ENCODE measurements around the gene SIT1. TPM values are rescaled to one million over a fixed set of nuclear protein-coding genes. Genes with fewer than 3 reads are reported as not detected.

Gene SIT1
- total and polyA plus RNA-seq, 2 donors (not counting 3 experiments of a cell fraction or from before 2014, with no cell fraction given), result not detected

DNA sequence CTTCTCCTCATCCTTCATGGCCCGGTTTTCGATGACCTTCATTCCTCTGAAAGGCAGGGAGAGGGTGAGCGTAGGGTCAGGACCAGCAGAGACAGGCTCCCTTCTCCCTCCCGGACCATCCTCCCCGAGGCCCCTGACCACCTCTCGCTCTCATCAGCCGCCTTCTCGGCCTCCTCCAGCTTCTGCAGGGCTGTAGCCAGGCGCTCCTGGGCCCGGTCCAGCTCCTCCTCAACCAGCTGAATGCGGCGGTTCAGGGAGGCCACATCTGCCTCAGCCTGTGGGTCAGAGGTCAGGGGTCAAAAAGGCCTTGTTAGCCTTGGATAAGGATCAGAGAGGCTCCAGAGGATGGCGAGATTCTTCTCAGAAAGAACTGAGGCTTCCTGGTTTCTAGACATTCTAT, 34.8 kb upstream of the SIT1 start:
- intact Hi-C loops (cut with micrococcal nuclease), result no loop called here
- Histone ChIP-seq H3K4me1 (ENCODE audit: control insufficient read depth, extremely low read depth, insufficient read depth, low read length) (peaks cover 24% of the 10 kb centered on the region), H3K9ac (replicated peaks; ENCODE audit: extremely low read depth, insufficient read depth, low read length) (no peak overlapping the region), H3K36me3 (ENCODE audit: control insufficient read depth in 2 of 2, extremely low read depth in 1 of 2, insufficient read depth in 2 of 2, low read length in 2 of 2) (peaks cover 8 to 26% of the 10 kb centered on the region in 2 experiments), H3K27ac (ENCODE audit: insufficient read depth, low read depth, low read length) (no peak overlapping the region), H2AFZ (ENCODE audit: low read depth, low read length) (no peak overlapping the region), H3K9me3 (replicated peaks; ENCODE audit: control insufficient read depth, insufficient read depth, low read length) (no peaks in the 10 kb centered on the region), H3K9me1 (replicated peaks; ENCODE audit: control insufficient read depth, extremely low read depth, insufficient read depth, low read length) (no peaks in the 10 kb centered on the region), H3K79me2 (ENCODE audit: control insufficient read depth, insufficient read depth, low read length) (peaks cover 36% of the 10 kb centered on the region), H3K27me3 (ENCODE audit: control insufficient read depth in 2 of 2, insufficient read depth in 2 of 2, low read length in 2 of 2) (no peaks in the 10 kb centered on the region), H4K20me1 (replicated peaks; ENCODE audit: control insufficient read depth, extremely low read depth, insufficient read depth, low read length) (no peaks in the 10 kb centered on the region), H3K4me2 (ENCODE audit: insufficient read depth, low read length) (no peak overlapping the region), H3K4me3 (replicated peaks in 1 of 3; ENCODE audit: insufficient read depth in 1 of 3, low read depth in 1 of 3, low read length in 3 of 3) (no peak overlapping the region)
- FAIRE-seq (no peak), DNase-seq (ENCODE audit: low read depth, low spot score) (no peak)
- dilution Hi-C loops (cut with MboI; ENCODE audit: extremely low pct_ligation_motif_present, low sequenced_read_pairs), result no loop called here
- BruUV-seq (replicated peaks), result no TSS peak
- POLR2A ChIA-PET, result no interaction called here
- no peak for TF ChIP-seq POLR2AphosphoS5 (IDR thresholded peaks at IDR 0.05; ENCODE audit: insufficient read depth, low read depth, low read length)
- CTCF ChIA-PET, result interaction anchor here (1.0 to 4.1 kb wide), 2 partner anchors 9 to 11 kb away, joined by 4 to 26 read pairs; no protein-coding TSS in a partner anchor

DNA sequence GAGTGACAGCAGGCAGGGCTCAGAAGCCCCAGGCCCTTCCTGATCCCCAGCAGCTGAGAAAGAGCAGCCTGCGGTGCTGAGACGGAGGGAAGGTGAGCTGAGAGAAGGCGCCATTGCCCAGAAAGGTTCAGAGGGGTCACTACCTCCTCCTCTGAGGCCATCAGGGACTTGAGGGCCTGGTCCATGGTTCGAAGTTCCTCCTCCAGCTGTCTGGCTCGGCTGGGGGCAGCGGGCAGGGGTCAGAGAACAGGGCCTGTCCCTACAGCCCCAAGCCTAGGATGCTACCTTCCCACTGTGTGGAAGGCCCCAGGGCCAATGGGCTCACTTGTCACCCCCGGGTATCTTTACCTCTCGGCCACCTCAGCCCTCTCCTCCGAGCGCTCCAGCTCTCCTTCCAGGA, 34.2 kb upstream of the SIT1 start:
- Histone ChIP-seq H3K36me3 (ENCODE audit: control insufficient read depth in 2 of 2, extremely low read depth in 1 of 2, insufficient read depth in 2 of 2, low read length in 2 of 2) (peaks cover 8 to 26% of the 10 kb centered on the region in 2 experiments), H3K4me1 (ENCODE audit: control insufficient read depth, extremely low read depth, insufficient read depth, low read length) (peaks cover 19% of the 10 kb centered on the region), H3K27ac (ENCODE audit: insufficient read depth, low read depth, low read length) (no peak overlapping the region), H3K79me2 (ENCODE audit: control insufficient read depth, insufficient read depth, low read length) (peaks cover 34% of the 10 kb centered on the region), H3K9me3 (replicated peaks; ENCODE audit: control insufficient read depth, insufficient read depth, low read length) (no peaks in the 10 kb centered on the region), H3K9ac (replicated peaks; ENCODE audit: extremely low read depth, insufficient read depth, low read length) (no peak overlapping the region), H3K4me3 (replicated peaks in 1 of 3; ENCODE audit: insufficient read depth in 1 of 3, low read depth in 1 of 3, low read length in 3 of 3) (no peak overlapping the region), H2AFZ (ENCODE audit: low read depth, low read length) (no peak overlapping the region), H3K4me2 (ENCODE audit: insufficient read depth, low read length) (no peak overlapping the region), H3K27me3 (ENCODE audit: control insufficient read depth in 2 of 2, insufficient read depth in 2 of 2, low read length in 2 of 2) (no peaks in the 10 kb centered on the region), H3K9me1 (replicated peaks; ENCODE audit: control insufficient read depth, extremely low read depth, insufficient read depth, low read length) (no peaks in the 10 kb centered on the region), H4K20me1 (replicated peaks; ENCODE audit: control insufficient read depth, extremely low read depth, insufficient read depth, low read length) (no peaks in the 10 kb centered on the region)
- BruUV-seq (replicated peaks), result no TSS peak
- FAIRE-seq (no peak), DNase-seq (ENCODE audit: low read depth, low spot score) (no peak)
- TF ChIP-seq POLR2A (IDR thresholded peaks at IDR 0.05; ENCODE audit: low read depth, low read length) (no peak), EZH2 (IDR thresholded peaks at IDR 0.05; ENCODE audit: borderline replicate concordance, low read depth, low read length, severe bottlenecking) (no peak), POLR2AphosphoS5 (IDR thresholded peaks at IDR 0.05; ENCODE audit: insufficient read depth, low read depth, low read length) (no peak), MYC (IDR thresholded peaks at IDR 0.05; ENCODE audit: low read depth, low read length) (no peak), JUN (IDR thresholded peaks at IDR 0.05; ENCODE audit: borderline replicate concordance, insufficient read depth, insufficient read length, low read depth) (no peak), FOS (IDR thresholded peaks at IDR 0.05; ENCODE audit: borderline replicate concordance, insufficient read depth, low read length) (no peak), GATA2 (IDR thresholded peaks at IDR 0.05; ENCODE audit: insufficient read depth, insufficient read length, low read depth, low read length) (no peak)
- TF ChIP-seq, protein P1, sequence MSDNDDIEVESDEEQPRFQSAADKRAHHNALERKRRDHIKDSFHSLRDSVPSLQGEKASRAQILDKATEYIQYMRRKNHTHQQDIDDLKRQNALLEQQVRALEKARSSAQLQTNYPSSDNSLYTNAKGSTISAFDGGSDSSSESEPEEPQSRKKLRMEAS (IDR thresholded peaks at IDR 0.05; ENCODE audit: insufficient read depth, insufficient read length), result no peak
- TF ChIP-seq, protein P2, sequence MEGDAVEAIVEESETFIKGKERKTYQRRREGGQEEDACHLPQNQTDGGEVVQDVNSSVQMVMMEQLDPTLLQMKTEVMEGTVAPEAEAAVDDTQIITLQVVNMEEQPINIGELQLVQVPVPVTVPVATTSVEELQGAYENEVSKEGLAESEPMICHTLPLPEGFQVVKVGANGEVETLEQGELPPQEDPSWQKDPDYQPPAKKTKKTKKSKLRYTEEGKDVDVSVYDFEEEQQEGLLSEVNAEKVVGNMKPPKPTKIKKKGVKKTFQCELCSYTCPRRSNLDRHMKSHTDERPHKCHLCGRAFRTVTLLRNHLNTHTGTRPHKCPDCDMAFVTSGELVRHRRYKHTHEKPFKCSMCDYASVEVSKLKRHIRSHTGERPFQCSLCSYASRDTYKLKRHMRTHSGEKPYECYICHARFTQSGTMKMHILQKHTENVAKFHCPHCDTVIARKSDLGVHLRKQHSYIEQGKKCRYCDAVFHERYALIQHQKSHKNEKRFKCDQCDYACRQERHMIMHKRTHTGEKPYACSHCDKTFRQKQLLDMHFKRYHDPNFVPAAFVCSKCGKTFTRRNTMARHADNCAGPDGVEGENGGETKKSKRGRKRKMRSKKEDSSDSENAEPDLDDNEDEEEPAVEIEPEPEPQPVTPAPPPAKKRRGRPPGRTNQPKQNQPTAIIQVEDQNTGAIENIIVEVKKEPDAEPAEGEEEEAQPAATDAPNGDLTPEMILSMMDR (IDR thresholded peaks at IDR 0.05; ENCODE audit: extremely low read depth in 1 of 2, insufficient read depth in 1 of 2, low read depth in 1 of 2, low read length in 2 of 2), result no peak
- dilution Hi-C loops (cut with MboI; ENCODE audit: extremely low pct_ligation_motif_present, low sequenced_read_pairs) (no loop called here), intact Hi-C loops (cut with micrococcal nuclease) (no loop called here)
- ChIA-PET POLR2A (no interaction called here), CTCF (interaction anchor here (1.0 to 4.1 kb wide), 2 partner anchors 10 to 12 kb away, joined by 4 to 26 read pairs; no protein-coding TSS in a partner anchor)

All from endothelial cell of umbilical vein (primary cell).